HepG2 (cell line): ENCODE results near the gene ZNF117. TPM values are rescaled to one million over a fixed set of nuclear protein-coding genes. Genes with fewer than 3 reads are reported as not detected.
A peak's percentile ranks its signal among the peaks of the same experiment; 100 is the strongest.

Source experiments
- ATAC-seq: fragments of 200-7000 bp; cut with Tn5 transposase; 3 replicates; pipeline ENCODE4 v1.9.1; 2020; ENCODE audit warnings: mild to moderate bottlenecking, moderate library complexity
- BruUV-seq: library from RNA; stranded (reverse); fragments of 400-500 nt; replicated peaks from 2 replicates; lab custom pipeline; 2021; lab: Mats Ljungman, UMichigan
- CTCF ChIA-PET: fragments of 300-600 bp; formaldehyde crosslinking; extraction: SDS; loops from one replicate; lab custom pipeline; 2021; ENCODE audit warnings: low total read pairs, inconsistent platforms, low intra/inter-chr PET ratio; lab: Yijun Ruan, JAX
- POLR2A ChIA-PET: fragments of 350-600 bp; sonication (Branson Sonifier 250); formaldehyde crosslinking; loops from one replicate; lab custom pipeline; 2020; ENCODE audit warnings: antibody characterized with exemption, inconsistent platforms; lab: Yijun Ruan, JAX
- DNase-seq: peaks from one replicate; pipeline ENCODE4 v3.0.0-alpha.2; 2015; ENCODE audit warnings: low spot score
- FAIRE-seq: peaks from 3 replicates; lab custom pipeline; 2011; peaks lifted over from hg19 to GRCh38; lab: Jason Lieb, UNC
- H2AFZ ChIP-seq: one replicate; pipeline ENCODE4 v1.6.1; 2011; ENCODE audit warnings: low read length, inconsistent platforms
- H3K27ac ChIP-seq: fragments of 300-600 bp; 3 replicates; pipeline ENCODE4 v1.8.0; 2011; ENCODE audit warnings: mixed run types, mild to moderate bottlenecking, mixed read lengths, low read length, inconsistent platforms; ENCODE audit not compliant: insufficient read depth; ENCODE audit errors: extremely low read length
- H3K27me3 ChIP-seq, 2 experiments: fragments of 200-600 bp in 1 of 2; 2 replicates in 1 of 2; 3 replicates in 1 of 2; pipeline versions ENCODE4 v1.6.0 to v1.8.0; 2011; ENCODE audit warnings: low read length in 2 of 2, mild to moderate bottlenecking in 2 of 2, moderate library complexity in 2 of 2, inconsistent platforms in 1 of 2; ENCODE audit not compliant: insufficient read depth in 2 of 2, control insufficient read depth in 1 of 2
- H3K36me3 ChIP-seq, 2 experiments: fragments of 200-600 bp in 1 of 2; replicated peaks in 1 of 2; 2 replicates in 1 of 2; 3 replicates in 1 of 2; pipeline versions ENCODE4 v1.5.1 to v1.8.0; 2011; ENCODE audit warnings: low read length in 2 of 2, inconsistent platforms in 1 of 2; ENCODE audit not compliant: insufficient read depth in 2 of 2, control insufficient read depth in 1 of 2
- H3K4me1 ChIP-seq: 2 replicates; pipeline ENCODE4 v1.5.1; 2012; ENCODE audit warnings: low read length, inconsistent platforms; ENCODE audit not compliant: insufficient read depth
- H3K4me2 ChIP-seq: 2 replicates; pipeline ENCODE4 v1.6.0; 2011; ENCODE audit warnings: low read depth, low read length, inconsistent platforms
- H3K4me3 ChIP-seq, 3 experiments: fragments of 200-600 bp in 1 of 3; sonication (generic), shearing (Covaris generic) in 1 of 3; replicated peaks in 1 of 3; 2 replicates each; pipeline ENCODE4 v1.5.1; 2011 to 2016; ENCODE audit warnings: low read length in 3 of 3, inconsistent platforms in 2 of 3, low read depth in 2 of 3, mild to moderate bottlenecking in 2 of 3, control low read depth in 1 of 3, mixed read lengths in 1 of 3; ENCODE audit not compliant: insufficient read depth in 1 of 3
- H3K79me2 ChIP-seq: one replicate; pipeline ENCODE4 v1.6.1; 2011; ENCODE audit warnings: low read length, inconsistent platforms; ENCODE audit not compliant: insufficient read depth
- H3K9ac ChIP-seq: 2 replicates; pipeline ENCODE4 v1.6.0; 2011; ENCODE audit warnings: mild to moderate bottlenecking, low read depth, low read length, inconsistent platforms; ENCODE audit not compliant: insufficient read depth
- H3K9me3 ChIP-seq: 2 replicates; pipeline ENCODE4 v1.5.1; 2012; ENCODE audit warnings: mild to moderate bottlenecking, low read length
- H4K20me1 ChIP-seq: 2 replicates; pipeline ENCODE4 v1.6.0; 2011; ENCODE audit warnings: inconsistent platforms, mild to moderate bottlenecking, low read length, moderate library complexity; ENCODE audit not compliant: insufficient read depth
- CEBPB ChIP-seq: IDR thresholded peaks from 2 replicates; pipeline ENCODE4 v1.6.1; 2011; ENCODE audit warnings: low read depth, low read length, improper control_type of control experiment, borderline replicate concordance
- GATAD2A ChIP-seq: IDR thresholded peaks from 2 replicates; pipeline ENCODE4 v1.6.1; 2016
- KAT8 ChIP-seq: IDR thresholded peaks from 2 replicates; pipeline ENCODE4 v1.6.1; 2016; ENCODE audit warnings: missing genetic modification reagents, missing compliant biosample characterization
- MAFG ChIP-seq: sonication (generic); formaldehyde crosslinking; IDR thresholded peaks from 2 replicates; pipeline ENCODE4 v1.5.1; 2020; ENCODE audit warnings: mild to moderate bottlenecking, missing genetic modification reagents
- MED1 ChIP-seq: sonication (generic); formaldehyde crosslinking; IDR thresholded peaks from 2 replicates; pipeline ENCODE4 v1.4.0; 2020; ENCODE audit warnings: missing genetic modification reagents
- NONO ChIP-seq, 2 experiments: fragments of 450-650 bp in 1 of 2; sonication (generic) in 1 of 2; formaldehyde crosslinking in 1 of 2; IDR thresholded peaks in 1 of 2; conservative IDR thresholded peaks in 1 of 2; 2 replicates each; pipeline versions ENCODE4 v1.6.1 to v1.8.0; 2017 to 2022; ENCODE audit warnings: mild to moderate bottlenecking in 1 of 2, missing genetic modification reagents in 1 of 2, moderate library complexity in 1 of 2
- ZNF263 ChIP-seq: sonication (generic); formaldehyde crosslinking; IDR thresholded peaks from 2 replicates; pipeline ENCODE4 v1.4.0; 2020; ENCODE audit warnings: missing genetic modification reagents
- ZNF614 ChIP-seq: IDR thresholded peaks from 2 replicates; pipeline ENCODE4 v1.6.1; 2018; ENCODE audit warnings: missing biosample characterization, missing genetic modification reagents, inconsistent platforms, borderline replicate concordance
- ZNF816 ChIP-seq: sonication (generic); formaldehyde crosslinking; IDR thresholded peaks from 2 replicates; pipeline ENCODE4 v1.8.0; 2022; ENCODE audit warnings: missing genetic modification reagents, mild to moderate bottlenecking, borderline replicate concordance
- ZSCAN21 ChIP-seq: sonication (generic); formaldehyde crosslinking; IDR thresholded peaks from 2 replicates; pipeline ENCODE4 v1.8.0; 2022; ENCODE audit warnings: mild to moderate bottlenecking, missing genetic modification reagents, moderate library complexity, borderline replicate concordance
- WGBS: methylation state at CpG from one replicate; pipeline ENCODE4 v1.1.6; 2017; ENCODE audit warnings: low lambda C conversion rate; 5-methylcytosine and 5-hydroxymethylcytosine counted together
- in situ Hi-C: cut with HindIII; loops from 2 replicates; pipeline ENCODE4 v1.10.0; 2017; ENCODE audit warnings: low pct_unique_long_range_greater_than_20kb; ENCODE audit not compliant: extremely low pct_ligation_motif_present
- intact Hi-C: fragments of 100-400 bp; cut with micrococcal nuclease; formaldehyde crosslinking; loops from one replicate; pipeline ENCODE4 v1.10.0; 2022; ENCODE audit not compliant: unreplicated experiment
- polyA plus RNA-seq, 8 experiments: library from polyadenylated mRNA; depleted of rRNA in 3 of 8; stranded (reverse) in 7 of 8; unstranded in 1 of 8; fragments of >200 nt; fragmentation: Illumina TruSeq in 4 of 8; extraction: Trizol in 4 of 8; gene quantifications; 2 replicates each; pipeline versions ENCODE4 v1.2.1 to v1.2.3, GENCODE V29; 2011 to 2016; ENCODE audit warnings: low read depth in 4 of 8, missing spikeins in 1 of 8, mixed read lengths in 1 of 8; ENCODE audit not compliant: insufficient read depth in 1 of 8
- total RNA-seq, 5 experiments: library from RNA; depleted of rRNA; stranded (reverse); fragments of >200 nt; fragmentation: Illumina TruSeq; extraction: Trizol; gene quantifications; 2 replicates each; pipeline ENCODE4 v1.2.3, GENCODE V29; 2016; ENCODE audit warnings: low read depth in 1 of 5
- TF ChIP-seq, protein P1 (sequence below): sonication (generic); formaldehyde crosslinking; IDR thresholded peaks from 2 replicates; pipeline ENCODE4 v1.8.0; 2022; ENCODE audit warnings: missing genetic modification reagents, low read depth, mild to moderate bottlenecking, borderline replicate concordance
- TF ChIP-seq, protein P2 (sequence below): sonication (generic); formaldehyde crosslinking; IDR thresholded peaks from 2 replicates; pipeline ENCODE4 v1.9.0; 2021; ENCODE audit warnings: mild to moderate bottlenecking, missing genetic modification reagents
- TF ChIP-seq, protein P3 (sequence below): sonication (generic); formaldehyde crosslinking; IDR thresholded peaks from 2 replicates; pipeline ENCODE4 v1.9.0; 2021; ENCODE audit warnings: missing genetic modification reagents, borderline replicate concordance
- TF ChIP-seq, protein P4 (sequence below): sonication (generic); formaldehyde crosslinking; IDR thresholded peaks from 2 replicates; pipeline ENCODE4 v1.4.0; 2020; ENCODE audit warnings: missing genetic modification reagents

ZNF117 gene
- total and polyA plus RNA-seq, 2 of the 13 experiments (the other 11 are each of a cell fraction or from before 2014, with no cell fraction given), result 6.6 to 20.0 TPM

DNA sequence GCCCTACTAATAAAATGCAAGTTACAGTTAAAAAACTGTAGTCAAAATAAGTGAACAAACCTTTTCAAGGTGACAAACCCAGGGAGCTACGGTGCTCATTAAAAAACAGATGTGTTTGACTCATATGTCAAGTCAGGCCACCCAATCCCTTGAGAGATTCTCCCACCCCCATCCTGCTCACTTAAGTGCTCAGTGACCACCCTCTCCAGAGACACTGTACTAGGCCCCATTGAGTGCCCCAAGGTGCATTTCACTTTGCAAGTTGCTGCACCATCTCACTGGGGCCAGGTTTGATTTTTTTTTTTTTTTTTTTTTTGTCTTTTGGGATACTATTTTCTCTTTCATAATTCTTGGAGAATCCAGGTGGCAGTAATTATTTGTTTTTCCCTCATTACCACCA is 13.7 kb upstream of the ZNF117 start:
- H3K4me2 ChIP-seq, result peak overlapping the region; percentile 84
- DNase-seq, result no peak
- TF ChIP-seq ZNF263 (CRISPR knock-in tag) (no peak), ZNF614 (CRISPR knock-in tag) (no peak), GATAD2A (CRISPR knock-in tag) (peak; percentile 28; the same call in 1 of the 2 replicates), MAFG (CRISPR knock-in tag) (no peak), MED1 (CRISPR knock-in tag) (0 out of 2 replicates have a peak, but pooled peaks have one; percentile 25), NONO (IDR thresholded peaks at IDR 0.05) (no peak), NONO (CRISPR knock-in tag; conservative IDR thresholded peaks at IDR 0.05) (no peak), KAT8 (CRISPR knock-in tag) (no peak), ZNF816 (0 out of 2 replicates have a peak, but pooled peaks have one; percentile 48), ZSCAN21 (CRISPR knock-in tag) (0 out of 2 replicates have a peak, but pooled peaks have one; percentile 18), CEBPB (no peak)
- TF ChIP-seq, protein P1, sequence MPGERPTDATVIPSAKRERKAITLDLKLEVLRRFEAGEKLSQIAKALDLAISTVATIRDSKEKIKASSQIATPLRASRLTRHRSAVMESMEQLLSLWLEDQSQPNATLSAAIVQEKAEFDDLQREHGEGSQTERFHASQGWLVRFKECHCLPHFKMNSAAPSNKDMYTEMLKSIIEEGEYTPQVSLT (CRISPR knock-in tag), result no peak
- TF ChIP-seq, protein P2, sequence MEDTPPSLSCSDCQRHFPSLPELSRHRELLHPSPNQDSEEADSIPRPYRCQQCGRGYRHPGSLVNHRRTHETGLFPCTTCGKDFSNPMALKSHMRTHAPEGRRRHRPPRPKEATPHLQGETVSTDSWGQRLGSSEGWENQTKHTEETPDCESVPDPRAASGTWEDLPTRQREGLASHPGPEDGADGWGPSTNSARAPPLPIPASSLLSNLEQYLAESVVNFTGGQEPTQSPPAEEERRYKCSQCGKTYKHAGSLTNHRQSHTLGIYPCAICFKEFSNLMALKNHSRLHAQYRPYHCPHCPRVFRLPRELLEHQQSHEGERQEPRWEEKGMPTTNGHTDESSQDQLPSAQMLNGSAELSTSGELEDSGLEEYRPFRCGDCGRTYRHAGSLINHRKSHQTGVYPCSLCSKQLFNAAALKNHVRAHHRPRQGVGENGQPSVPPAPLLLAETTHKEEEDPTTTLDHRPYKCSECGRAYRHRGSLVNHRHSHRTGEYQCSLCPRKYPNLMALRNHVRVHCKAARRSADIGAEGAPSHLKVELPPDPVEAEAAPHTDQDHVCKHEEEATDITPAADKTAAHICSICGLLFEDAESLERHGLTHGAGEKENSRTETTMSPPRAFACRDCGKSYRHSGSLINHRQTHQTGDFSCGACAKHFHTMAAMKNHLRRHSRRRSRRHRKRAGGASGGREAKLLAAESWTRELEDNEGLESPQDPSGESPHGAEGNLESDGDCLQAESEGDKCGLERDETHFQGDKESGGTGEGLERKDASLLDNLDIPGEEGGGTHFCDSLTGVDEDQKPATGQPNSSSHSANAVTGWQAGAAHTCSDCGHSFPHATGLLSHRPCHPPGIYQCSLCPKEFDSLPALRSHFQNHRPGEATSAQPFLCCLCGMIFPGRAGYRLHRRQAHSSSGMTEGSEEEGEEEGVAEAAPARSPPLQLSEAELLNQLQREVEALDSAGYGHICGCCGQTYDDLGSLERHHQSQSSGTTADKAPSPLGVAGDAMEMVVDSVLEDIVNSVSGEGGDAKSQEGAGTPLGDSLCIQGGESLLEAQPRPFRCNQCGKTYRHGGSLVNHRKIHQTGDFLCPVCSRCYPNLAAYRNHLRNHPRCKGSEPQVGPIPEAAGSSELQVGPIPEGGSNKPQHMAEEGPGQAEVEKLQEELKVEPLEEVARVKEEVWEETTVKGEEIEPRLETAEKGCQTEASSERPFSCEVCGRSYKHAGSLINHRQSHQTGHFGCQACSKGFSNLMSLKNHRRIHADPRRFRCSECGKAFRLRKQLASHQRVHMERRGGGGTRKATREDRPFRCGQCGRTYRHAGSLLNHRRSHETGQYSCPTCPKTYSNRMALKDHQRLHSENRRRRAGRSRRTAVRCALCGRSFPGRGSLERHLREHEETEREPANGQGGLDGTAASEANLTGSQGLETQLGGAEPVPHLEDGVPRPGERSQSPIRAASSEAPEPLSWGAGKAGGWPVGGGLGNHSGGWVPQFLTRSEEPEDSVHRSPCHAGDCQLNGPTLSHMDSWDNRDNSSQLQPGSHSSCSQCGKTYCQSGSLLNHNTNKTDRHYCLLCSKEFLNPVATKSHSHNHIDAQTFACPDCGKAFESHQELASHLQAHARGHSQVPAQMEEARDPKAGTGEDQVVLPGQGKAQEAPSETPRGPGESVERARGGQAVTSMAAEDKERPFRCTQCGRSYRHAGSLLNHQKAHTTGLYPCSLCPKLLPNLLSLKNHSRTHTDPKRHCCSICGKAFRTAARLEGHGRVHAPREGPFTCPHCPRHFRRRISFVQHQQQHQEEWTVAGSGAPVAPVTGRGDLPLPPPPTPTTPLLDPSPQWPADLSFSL (CRISPR knock-in tag), result no peak
- TF ChIP-seq, protein P3, sequence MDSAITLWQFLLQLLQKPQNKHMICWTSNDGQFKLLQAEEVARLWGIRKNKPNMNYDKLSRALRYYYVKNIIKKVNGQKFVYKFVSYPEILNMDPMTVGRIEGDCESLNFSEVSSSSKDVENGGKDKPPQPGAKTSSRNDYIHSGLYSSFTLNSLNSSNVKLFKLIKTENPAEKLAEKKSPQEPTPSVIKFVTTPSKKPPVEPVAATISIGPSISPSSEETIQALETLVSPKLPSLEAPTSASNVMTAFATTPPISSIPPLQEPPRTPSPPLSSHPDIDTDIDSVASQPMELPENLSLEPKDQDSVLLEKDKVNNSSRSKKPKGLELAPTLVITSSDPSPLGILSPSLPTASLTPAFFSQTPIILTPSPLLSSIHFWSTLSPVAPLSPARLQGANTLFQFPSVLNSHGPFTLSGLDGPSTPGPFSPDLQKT, result no peak
- TF ChIP-seq, protein P4, sequence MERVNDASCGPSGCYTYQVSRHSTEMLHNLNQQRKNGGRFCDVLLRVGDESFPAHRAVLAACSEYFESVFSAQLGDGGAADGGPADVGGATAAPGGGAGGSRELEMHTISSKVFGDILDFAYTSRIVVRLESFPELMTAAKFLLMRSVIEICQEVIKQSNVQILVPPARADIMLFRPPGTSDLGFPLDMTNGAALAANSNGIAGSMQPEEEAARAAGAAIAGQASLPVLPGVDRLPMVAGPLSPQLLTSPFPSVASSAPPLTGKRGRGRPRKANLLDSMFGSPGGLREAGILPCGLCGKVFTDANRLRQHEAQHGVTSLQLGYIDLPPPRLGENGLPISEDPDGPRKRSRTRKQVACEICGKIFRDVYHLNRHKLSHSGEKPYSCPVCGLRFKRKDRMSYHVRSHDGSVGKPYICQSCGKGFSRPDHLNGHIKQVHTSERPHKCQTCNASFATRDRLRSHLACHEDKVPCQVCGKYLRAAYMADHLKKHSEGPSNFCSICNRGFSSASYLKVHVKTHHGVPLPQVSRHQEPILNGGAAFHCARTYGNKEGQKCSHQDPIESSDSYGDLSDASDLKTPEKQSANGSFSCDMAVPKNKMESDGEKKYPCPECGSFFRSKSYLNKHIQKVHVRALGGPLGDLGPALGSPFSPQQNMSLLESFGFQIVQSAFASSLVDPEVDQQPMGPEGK (CRISPR knock-in tag), result 0 out of 2 replicates have a peak, but pooled peaks have one; percentile 26

More for the DNA sequence above, 13.7 kb upstream of the ZNF117 start:
- Histone ChIP-seq H3K9ac (peak overlapping the region; percentile 94), H3K27me3 (no peaks in the 10 kb centered on the region; a peak in 3 of 5 replicates), H3K27ac (peak overlapping the region; percentile 90), H4K20me1 (peaks cover 5% of the 10 kb centered on the region; the same call in 1 of the 2 replicates), H3K9me3 (no peaks in the 10 kb centered on the region), H3K4me1 (peaks cover 66% of the 10 kb centered on the region), H3K36me3 (peaks cover 0 to 11% of the 10 kb centered on the region in 2 experiments; a peak in 3 of 5 replicates), H3K79me2 (peaks cover 60% of the 10 kb centered on the region), H2AFZ (no peak overlapping the region), H3K4me3 (peak overlapping the region; percentile 93 to 97 (median 93))
- POLR2A ChIA-PET, result interaction anchor here (0.8 to 5.2 kb wide), 3 partner anchors 8 to 45 kb away, joined by 3 to 68 read pairs (median 4); no protein-coding TSS in a partner anchor
- in situ Hi-C loops (no loop called here), intact Hi-C loops (loop anchor here (5.0 kb wide), 1 partner anchor 33 kb away; no protein-coding TSS in a partner anchor)
- WGBS, result 13% methylated on average over 1 of the region's 1 CpG
- no peak for ATAC-seq
- no TSS peak for BruUV-seq
- no peak for FAIRE-seq
- CTCF ChIA-PET, result no interaction called here
